Heart left ventricle (tissue), 13 donors: ENCODE measurements around the gene FGA.

Experiments used
- CTCF ChIP-seq, 12 donors: fragments of 200-600 bp; sonication (generic) in 4 of 12; IDR thresholded peaks; one replicate each; pipeline versions ENCODE4 v1.5.0 to v1.8.0; 2018 to 2022; ENCODE audit warnings: antibody characterized with exemption in 12 of 12, mild to moderate bottlenecking in 5 of 12
- POLR2A ChIP-seq, 2 donors: fragments of 450-650 bp; IDR thresholded peaks; one replicate each; pipeline ENCODE4 v1.6.1; 2017; ENCODE audit warnings: antibody characterized with exemption in 2 of 2, mild to moderate bottlenecking in 2 of 2, moderate library complexity in 2 of 2
- donor health status: ischemic (EF 13 %, LVEDD 7.1; RV severe dilation, severe dysfunction).
- donor health status: DM: no; HTN: yes; CAD: no.
- donor health status: DM: no; HTN: no; CAD: no.
- donor health status: ischemic (EF 25% LVEDD 6.9; RV normal size, moderate dysfunction).
- donor health status: ischemic (EF 25% LVEDD 5.7; RV mildly dilated, moderate dysfunction).
- donor health status: ischemic (EF 35%, LVEDD 5.7; RV mildly dilated, moderate dysfunction).
- donor health status: nonischemic (EF 11% LVEDD 7.7; RV severe dilation, severe dysfunction).
- donor health status: DM: yes; HTN: yes; CAD: no.
- donor health status: PGD.
- donor health status: ischemic (EF 29% LVEDD 5.4; RV normal size, mild dysfunction).
- donor health status: nonischemic (EF 23%, LVEDD 6.1; RV moderate dilation, normal function).

GRCh38 chr4:154602404-154603020 is 12.0 kb upstream of the FGA start:
- no peak for TF ChIP-seq CTCF (IDR thresholded peaks at IDR 0.05)
- no peak for TF ChIP-seq POLR2A (IDR thresholded peaks at IDR 0.05)
